Heart left ventricle (tissue), 13 donors: ENCODE results near the gene BID.

Source experiments
- POLR2A ChIP-seq, 2 donors: fragments of 450-650 bp; IDR thresholded peaks; one replicate each; pipeline ENCODE4 v1.6.1; 2017; ENCODE audit warnings: antibody characterized with exemption in 2 of 2, mild to moderate bottlenecking in 2 of 2, moderate library complexity in 2 of 2
- TF ChIP-seq, protein P1 (sequence below), 12 donors: fragments of 200-600 bp; sonication (generic) in 4 of 12; IDR thresholded peaks; one replicate each; pipeline versions ENCODE4 v1.5.0 to v1.8.0; 2018 to 2022; ENCODE audit warnings: antibody characterized with exemption in 12 of 12, mild to moderate bottlenecking in 5 of 12
- donor health status: ischemic (EF 13 %, LVEDD 7.1; RV severe dilation, severe dysfunction).
- donor health status: DM: no; HTN: yes; CAD: no.
- donor health status: DM: no; HTN: no; CAD: no.
- donor health status: ischemic (EF 25% LVEDD 6.9; RV normal size, moderate dysfunction).
- donor health status: ischemic (EF 25% LVEDD 5.7; RV mildly dilated, moderate dysfunction).
- donor health status: ischemic (EF 35%, LVEDD 5.7; RV mildly dilated, moderate dysfunction).
- donor health status: nonischemic (EF 11% LVEDD 7.7; RV severe dilation, severe dysfunction).
- donor health status: DM: yes; HTN: yes; CAD: no.
- donor health status: PGD.
- donor health status: ischemic (EF 29% LVEDD 5.4; RV normal size, mild dysfunction).
- donor health status: nonischemic (EF 23%, LVEDD 6.1; RV moderate dilation, normal function).

DNA sequence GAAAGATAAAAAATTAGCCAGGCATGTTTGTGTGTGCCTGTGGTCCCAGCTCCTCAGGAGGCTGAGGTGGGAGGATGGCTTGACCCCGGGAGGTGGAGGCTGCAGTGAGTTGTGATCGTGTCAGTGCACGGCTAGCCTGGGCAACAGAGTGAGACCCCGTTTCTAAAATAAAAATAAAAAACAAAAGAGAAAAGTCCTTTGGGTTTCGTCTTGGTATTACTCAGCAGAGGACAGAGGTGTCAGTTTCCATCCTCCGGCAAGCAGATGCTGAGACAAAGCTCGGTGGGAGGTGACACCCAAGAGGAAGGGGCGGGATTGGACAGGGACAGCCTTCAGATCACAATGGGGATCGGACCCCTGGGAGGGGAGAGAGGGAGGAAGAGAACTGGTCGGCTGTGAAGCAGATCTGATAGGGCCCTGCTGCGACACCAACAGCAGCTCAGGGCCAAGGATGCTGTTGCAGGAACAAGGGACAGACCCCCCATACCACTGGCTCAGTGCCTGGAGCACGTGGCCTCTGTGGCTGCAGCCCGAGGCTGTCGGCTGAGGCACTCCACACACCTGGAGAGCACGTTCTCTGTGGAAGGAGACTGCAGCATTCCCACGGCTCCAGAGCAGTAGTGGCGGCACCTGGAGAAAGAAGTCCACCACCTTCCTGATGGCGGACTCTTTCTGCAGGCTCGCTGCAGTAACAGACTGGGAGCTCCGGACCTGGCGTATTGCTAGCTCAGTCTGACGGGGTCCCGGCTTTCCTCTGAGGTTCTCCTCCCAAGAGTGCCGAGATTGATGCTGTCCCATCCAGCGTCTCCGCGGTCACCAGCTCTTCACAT lies 5.2 kb upstream of the BID start:
- TF ChIP-seq, protein P1, sequence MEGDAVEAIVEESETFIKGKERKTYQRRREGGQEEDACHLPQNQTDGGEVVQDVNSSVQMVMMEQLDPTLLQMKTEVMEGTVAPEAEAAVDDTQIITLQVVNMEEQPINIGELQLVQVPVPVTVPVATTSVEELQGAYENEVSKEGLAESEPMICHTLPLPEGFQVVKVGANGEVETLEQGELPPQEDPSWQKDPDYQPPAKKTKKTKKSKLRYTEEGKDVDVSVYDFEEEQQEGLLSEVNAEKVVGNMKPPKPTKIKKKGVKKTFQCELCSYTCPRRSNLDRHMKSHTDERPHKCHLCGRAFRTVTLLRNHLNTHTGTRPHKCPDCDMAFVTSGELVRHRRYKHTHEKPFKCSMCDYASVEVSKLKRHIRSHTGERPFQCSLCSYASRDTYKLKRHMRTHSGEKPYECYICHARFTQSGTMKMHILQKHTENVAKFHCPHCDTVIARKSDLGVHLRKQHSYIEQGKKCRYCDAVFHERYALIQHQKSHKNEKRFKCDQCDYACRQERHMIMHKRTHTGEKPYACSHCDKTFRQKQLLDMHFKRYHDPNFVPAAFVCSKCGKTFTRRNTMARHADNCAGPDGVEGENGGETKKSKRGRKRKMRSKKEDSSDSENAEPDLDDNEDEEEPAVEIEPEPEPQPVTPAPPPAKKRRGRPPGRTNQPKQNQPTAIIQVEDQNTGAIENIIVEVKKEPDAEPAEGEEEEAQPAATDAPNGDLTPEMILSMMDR (IDR thresholded peaks at IDR 0.05): no peak
- TF ChIP-seq POLR2A (IDR thresholded peaks at IDR 0.05): no peak
